GM18505 (cell line): ENCODE measurements around the gene SLC25A5.
"Not testable (repeated sequence)": the region's sequence is repeated elsewhere in the genome, so short reads cannot be mapped to it uniquely, and the experiment has no call there.

Source experiments
- ATAC-seq: cut with Tn5 transposase; IDR thresholded peaks from one replicate; pipeline ENCODE4 v1.9.1; 2021; ENCODE audit not compliant: unreplicated experiment
- POLR2A ChIP-seq: IDR thresholded peaks from 4 replicates; pipeline ENCODE4 v1.6.1; 2011; ENCODE audit warnings: borderline replicate concordance; ENCODE audit not compliant: insufficient read depth, insufficient read length; ENCODE audit errors: extremely low read depth

SLC25A5 gene

GRCh38 chrX:119467842-119468550 lies at the start of gene SLC25A5:
TSS of gene SLC25A5 (plus strand) at chrX:119468444. CDS start at chrX:119468516, 72 bp downstream.
- peak; percentile 92 for TF ChIP-seq POLR2A
- ATAC-seq = peak; percentile 90

GRCh38 chrX:119419146-119419545 lies 49.1 kb upstream of the SLC25A5 start:
- TF ChIP-seq POLR2A = no peak
- no peak for ATAC-seq

GRCh38 chrX:119419898-119420297 lies 48.3 kb upstream of the SLC25A5 start:
- no peak for TF ChIP-seq POLR2A
- no peak for ATAC-seq

- TF ChIP-seq POLR2A = no peak
- no peak for ATAC-seq
These were observed 47.1 kb upstream of the SLC25A5 start for GRCh38 chrX:119421016-119421705.

- ATAC-seq = no peak
- TF ChIP-seq POLR2A = peak; percentile 38
These were observed 44.6 kb upstream of the SLC25A5 start for GRCh38 chrX:119423631-119424030.

GRCh38 chrX:119424999-119425398 lies 43.2 kb upstream of the SLC25A5 start:
- ATAC-seq = no peak
- TF ChIP-seq POLR2A = no peak

- no peak for TF ChIP-seq POLR2A
- peak; percentile 86 for ATAC-seq
These were observed 41.0 kb upstream of the SLC25A5 start for GRCh38 chrX:119427024-119427794.

- TF ChIP-seq POLR2A = no peak
- ATAC-seq = no peak
These were observed 40.5 kb upstream of the SLC25A5 start for GRCh38 chrX:119427795-119428185.

GRCh38 chrX:119429471-119429870 lies 38.8 kb upstream of the SLC25A5 start:
- ATAC-seq = no peak
- no peak for TF ChIP-seq POLR2A

- not testable (repeated sequence) for ATAC-seq
These were observed 26.9 kb upstream of the SLC25A5 start for GRCh38 chrX:119441295-119441694.

GRCh38 chrX:119442286-119442685 lies 26.0 kb upstream of the SLC25A5 start:
- TF ChIP-seq POLR2A = no peak
- ATAC-seq = no peak

GRCh38 chrX:119453202-119453601 lies 15.0 kb upstream of the SLC25A5 start:
- no peak for TF ChIP-seq POLR2A
- no peak for ATAC-seq

GRCh38 chrX:119455264-119455663 lies 13.0 kb upstream of the SLC25A5 start:
- no peak for TF ChIP-seq POLR2A
- no peak for ATAC-seq

- no peak for TF ChIP-seq POLR2A
- ATAC-seq = no peak
These were observed 9.1 kb upstream of the SLC25A5 start for GRCh38 chrX:119459181-119459580.
